Activated gamma-delta T cell (primary cell): Measurements from ENCODE around the gene PPIL1.

Experiments used
- DNase-seq: peaks from one replicate; lab custom pipeline; 2025; lab: John Stamatoyannopoulos, UW

PPIL1 gene

GRCh38 chr6:36836111-36837021 lies 38.2 kb downstream of the PPIL1 start:
- DNase-seq: no peak

- DNase-seq: no peak
These were observed 39.8 kb downstream of the PPIL1 start for GRCh38 chr6:36834576-36835341.

- DNase-seq: no peak
These were observed 41.3 kb downstream of the PPIL1 start for GRCh38 chr6:36833182-36833789.

- no peak for DNase-seq
These were observed 42.3 kb downstream of the PPIL1 start for GRCh38 chr6:36832313-36832712.

- no peak for DNase-seq
These were observed 44.0 kb downstream of the PPIL1 start for GRCh38 chr6:36830577-36830976.

- no peak for DNase-seq
These were observed 44.6 kb downstream of the PPIL1 start for GRCh38 chr6:36829919-36830544.

GRCh38 chr6:36827261-36828079 lies 47.1 kb downstream of the PPIL1 start:
- no peak for DNase-seq

- DNase-seq: no peak
These were observed 47.9 kb downstream of the PPIL1 start for GRCh38 chr6:36826520-36827227.

GRCh38 chr6:36825994-36826393 lies 48.6 kb downstream of the PPIL1 start:
- no peak for DNase-seq

GRCh38 chr6:36825452-36825851 lies 49.2 kb downstream of the PPIL1 start:
- DNase-seq: no peak

GRCh38 chr6:36824253-36824652 lies 50.4 kb downstream of the PPIL1 start:
- DNase-seq: no peak

GRCh38 chr6:36823421-36824096 lies 51.0 kb downstream of the PPIL1 start:
- no peak for DNase-seq

GRCh38 chr6:36822506-36823269 lies 51.9 kb downstream of the PPIL1 start:
- no peak for DNase-seq

GRCh38 chr6:36821581-36822335 lies 52.8 kb downstream of the PPIL1 start:
- no peak for DNase-seq

GRCh38 chr6:36820700-36821580 lies 53.7 kb downstream of the PPIL1 start:
- no peak for DNase-seq

- DNase-seq: no peak
These were observed 55.8 kb downstream of the PPIL1 start for GRCh38 chr6:36818756-36819155.

GRCh38 chr6:36817847-36818246 lies 56.8 kb downstream of the PPIL1 start:
- no peak for DNase-seq
